Thyroid gland (tissue), 4 donors: ENCODE measurements around the gene DOCK8.

ENCODE experiments used
- CTCF ChIP-seq, 6 experiments: fragments of 200-600 bp in 3 of 6; fragments of 450-650 bp in 3 of 6; sonication (generic) in 3 of 6; IDR thresholded peaks; one replicate each; pipeline ENCODE4 v1.5.1; 2016 to 2019; ENCODE audit warnings: antibody characterized with exemption in 6 of 6, mild to moderate bottlenecking in 2 of 6, inconsistent platforms in 1 of 6, moderate library complexity in 1 of 6
- POLR2A ChIP-seq, 2 donors: fragments of 450-650 bp; IDR thresholded peaks; one replicate each; pipeline ENCODE4 v1.6.1; 2017; ENCODE audit warnings: antibody characterized with exemption in 2 of 2, mild to moderate bottlenecking in 2 of 2, moderate library complexity in 1 of 2

GRCh38 chr9:341634-342421, 127.2 kb downstream of the DOCK8 start:
- TF ChIP-seq POLR2A (IDR thresholded peaks at IDR 0.05), result no peak
- no peak for TF ChIP-seq CTCF (IDR thresholded peaks at IDR 0.05)
